CD4-positive, alpha-beta T cell treated with Interleukin-6 at 100 ng/mL for 8 hours (primary cell): ENCODE results near the gene PLPPR1.
"Not testable (repeated sequence)": the region's sequence is repeated elsewhere in the genome, so short reads cannot be mapped to it uniquely, and the experiment has no call there.

Experiments
- DNase-seq: peaks from one replicate; pipeline ENCODE4 v3.0.0-alpha.2; 2020; ENCODE audit warnings: mixed read lengths, low spot score

The PLPPR1 gene

GRCh38 chr9:101299901-101300300, 271.4 kb downstream of the PLPPR1 start:
- DNase-seq = no peak

- DNase-seq = no peak
Measured at GRCh38 chr9:101307051-101307450, 278.5 kb downstream of the PLPPR1 start.

GRCh38 chr9:101307524-101308213, 279.1 kb downstream of the PLPPR1 start:
- DNase-seq = no peak

GRCh38 chr9:101309139-101309538, 280.6 kb downstream of the PLPPR1 start:
- no peak for DNase-seq

GRCh38 chr9:101311191-101311590, 282.7 kb downstream of the PLPPR1 start:
- no peak for DNase-seq

GRCh38 chr9:101311758-101312420, 283.4 kb downstream of the PLPPR1 start:
- DNase-seq = peak; percentile 49

- DNase-seq = no peak
Measured at GRCh38 chr9:101312661-101313060, 284.1 kb downstream of the PLPPR1 start.

GRCh38 chr9:101315112-101315450, 286.6 kb downstream of the PLPPR1 start:
- DNase-seq = no peak

- no peak for DNase-seq
Measured at GRCh38 chr9:101317735-101318134, 289.2 kb downstream of the PLPPR1 start.

- no peak for DNase-seq
Measured at GRCh38 chr9:101323129-101323528, 294.6 kb downstream of the PLPPR1 start.

GRCh38 chr9:101324245-101324804, 295.8 kb downstream of the PLPPR1 start:
- DNase-seq = no peak

GRCh38 chr9:101325053-101325452, 296.5 kb downstream of the PLPPR1 start:
- DNase-seq = no peak

- no peak for DNase-seq
Measured at GRCh38 chr9:101326035-101326434, 297.5 kb downstream of the PLPPR1 start.

GRCh38 chr9:101326501-101326900, 298.0 kb downstream of the PLPPR1 start:
- DNase-seq = no peak

GRCh38 chr9:101327422-101327909, 298.9 kb downstream of the PLPPR1 start:
- DNase-seq = not testable (repeated sequence)

- no peak for DNase-seq
Measured at GRCh38 chr9:101332362-101332761, 303.8 kb downstream of the PLPPR1 start.

- DNase-seq = no peak
Measured at GRCh38 chr9:101333490-101333889, 305.0 kb downstream of the PLPPR1 start.

GRCh38 chr9:101333926-101334702, 305.6 kb downstream of the PLPPR1 start:
- DNase-seq = no peak

GRCh38 chr9:101336091-101336490, 307.6 kb downstream of the PLPPR1 start:
- no peak for DNase-seq

GRCh38 chr9:101337237-101337636, 308.7 kb downstream of the PLPPR1 start:
- no peak for DNase-seq

GRCh38 chr9:101341958-101342357, 313.4 kb downstream of the PLPPR1 start:
- no peak for DNase-seq

- DNase-seq = no peak
Measured at GRCh38 chr9:101342595-101342994, 314.1 kb downstream of the PLPPR1 start.

- DNase-seq = no peak
Measured at GRCh38 chr9:101350285-101350684, 321.8 kb downstream of the PLPPR1 start.
